K562 (cell line): ENCODE measurements around the gene RALB. TPM values are rescaled to one million over a fixed set of nuclear protein-coding genes. Genes with fewer than 3 reads are reported as not detected.

Experiments used
- ATAC-seq: fragments of 200-7000 bp; cut with Tn5 transposase; 3 replicates; pipeline ENCODE4 v1.9.1; 2020; ENCODE audit warnings: moderate library complexity
- BruUV-seq: library from RNA; stranded (reverse); fragments of 400-500 nt; replicated peaks from 2 replicates; lab custom pipeline; 2021; lab: Mats Ljungman, UMichigan
- CTCF ChIA-PET: fragments of 300-600 bp; formaldehyde crosslinking; extraction: SDS; loops from one replicate; lab custom pipeline; 2021; ENCODE audit warnings: low intra/inter-chr PET ratio; lab: Yijun Ruan, JAX
- POLR2A ChIA-PET: fragments of 300-600, 350-650 bp; sonication (Branson Sonifier 250); formaldehyde crosslinking; extraction: SDS; loops from one replicate; lab custom pipeline; 2021; ENCODE audit warnings: antibody characterized with exemption, inconsistent platforms; lab: Yijun Ruan, JAX
- DNase-seq, 4 experiments: peaks; one replicate each; pipeline versions ENCODE4 v3.0.0 to v3.0.0-alpha.2; 2011 to 2018; ENCODE audit warnings: low spot score in 3 of 4, mixed read lengths in 3 of 4; ENCODE audit errors: extremely low read depth in 1 of 4
- FAIRE-seq: peaks from 2 replicates; lab custom pipeline; 2011; peaks lifted over from hg19 to GRCh38; lab: Jason Lieb, UNC
- H2AFZ ChIP-seq: 2 replicates; pipeline ENCODE4 v1.6.0; 2011; ENCODE audit warnings: low read depth, low read length, control low read depth, inconsistent platforms
- H3K27ac ChIP-seq: fragments of 200-600 bp; 3 replicates; pipeline ENCODE4 v1.8.0; 2011; ENCODE audit warnings: low read depth, mild to moderate bottlenecking, control low read depth, inconsistent platforms, low read length, moderate library complexity, mixed read lengths; ENCODE audit errors: extremely low read depth
- H3K27me3 ChIP-seq, 2 experiments: fragments of 300-600 bp in 1 of 2; 2 replicates in 1 of 2; 3 replicates in 1 of 2; pipeline versions ENCODE4 v1.6.0 to v1.8.0; 2011; ENCODE audit warnings: inconsistent platforms in 2 of 2, low read length in 2 of 2, mild to moderate bottlenecking in 1 of 2, mixed read lengths in 1 of 2, moderate library complexity in 1 of 2; ENCODE audit not compliant: control insufficient read depth in 2 of 2, insufficient read depth in 2 of 2
- H3K36me3 ChIP-seq: fragments of 300-600 bp; 3 replicates; pipeline ENCODE4 v1.8.0; 2011; ENCODE audit warnings: mild to moderate bottlenecking, low read length, inconsistent platforms; ENCODE audit not compliant: control insufficient read depth, insufficient read depth
- H3K4me1 ChIP-seq, 2 experiments: fragments of 200-600 bp in 1 of 2; replicated peaks in 1 of 2; 2 replicates in 1 of 2; 3 replicates in 1 of 2; pipeline versions ENCODE4 v1.5.1 to v1.8.0; 2011; ENCODE audit warnings: inconsistent platforms in 2 of 2, low read length in 2 of 2, mild to moderate bottlenecking in 1 of 2, mixed read lengths in 1 of 2, moderate library complexity in 1 of 2; ENCODE audit not compliant: control insufficient read depth in 2 of 2, insufficient read depth in 2 of 2
- H3K4me2 ChIP-seq: 2 replicates; pipeline ENCODE4 v1.6.1; 2011; ENCODE audit warnings: low read length, control low read depth, inconsistent platforms, mixed read lengths; ENCODE audit not compliant: insufficient read depth
- H3K4me3 ChIP-seq: fragments of 200-600 bp; sonication (generic), shearing (Covaris generic); 2 replicates; pipeline ENCODE4 v1.5.1; 2016; ENCODE audit warnings: control low read depth, inconsistent platforms
- H3K79me2 ChIP-seq: fragments of 200-600 bp; 3 replicates; pipeline ENCODE4 v1.8.0; 2011; ENCODE audit warnings: low read length, inconsistent platforms; ENCODE audit not compliant: control insufficient read depth, insufficient read depth
- H3K9ac ChIP-seq, 2 experiments: 2 replicates each; pipeline versions ENCODE4 v1.6.0 to v1.6.1; 2011; ENCODE audit warnings: low read depth in 2 of 2, low read length in 2 of 2, control low read depth in 1 of 2, inconsistent platforms in 1 of 2, mild to moderate bottlenecking in 1 of 2, mixed read lengths in 1 of 2; ENCODE audit not compliant: insufficient read depth in 1 of 2
- H3K9me1 ChIP-seq: one replicate; pipeline ENCODE4 v1.6.0; 2011; ENCODE audit warnings: inconsistent platforms, mild to moderate bottlenecking, low read length, moderate library complexity; ENCODE audit not compliant: control insufficient read depth, insufficient read depth
- H3K9me3 ChIP-seq: replicated peaks from 2 replicates; pipeline ENCODE4 v1.5.1; 2011; ENCODE audit warnings: low read depth, low read length, inconsistent platforms; ENCODE audit not compliant: control insufficient read depth, insufficient read depth
- H4K20me1 ChIP-seq: replicated peaks from 2 replicates; pipeline ENCODE4 v1.6.1; 2011; ENCODE audit warnings: low read length, inconsistent platforms, mixed read lengths; ENCODE audit not compliant: control insufficient read depth, insufficient read depth
- EGR1 ChIP-seq: fragments of 450-650 bp; conservative IDR thresholded peaks from 2 replicates; pipeline ENCODE4 v1.6.1; 2017; ENCODE audit warnings: mild to moderate bottlenecking
- FOSL1 ChIP-seq: fragments of 200-800 bp; sonication (Bioruptor generic); conservative IDR thresholded peaks from 2 replicates; pipeline ENCODE4 v1.6.1; 2016; ENCODE audit warnings: missing genetic modification characterization, missing compliant biosample characterization
- JUND ChIP-seq, 2 experiments: IDR thresholded peaks; 2 replicates in 1 of 2; 3 replicates in 1 of 2; pipeline ENCODE4 v1.6.1; 2011; ENCODE audit warnings: borderline replicate concordance in 2 of 2, low read depth in 2 of 2, low read length in 2 of 2, improper control_type of control experiment in 1 of 2, missing biosample characterization in 1 of 2, missing genetic modification characterization in 1 of 2, missing genetic modification reagents in 1 of 2
- PHF8 ChIP-seq: fragments of 200-600 bp; sonication (generic); IDR thresholded peaks from 2 replicates; pipeline ENCODE4 v1.6.1; 2012; ENCODE audit warnings: mixed run types, mild to moderate bottlenecking, inconsistent platforms, low read length, moderate library complexity, borderline replicate concordance
- SPI1 ChIP-seq: IDR thresholded peaks from 2 replicates; pipeline ENCODE4 v1.6.1; 2011; ENCODE audit warnings: low read depth, low read length, control low read depth, borderline replicate concordance
- SRSF3 ChIP-seq: fragments of 200-400 bp; formaldehyde crosslinking; IDR thresholded peaks from 2 replicates; pipeline ENCODE4 v1.6.1; 2016; ENCODE audit warnings: mild to moderate bottlenecking, low read length, moderate library complexity; ENCODE audit not compliant: insufficient read depth
- ZBTB7A ChIP-seq: IDR thresholded peaks from 2 replicates; pipeline ENCODE4 v1.6.1; 2011; ENCODE audit warnings: low read depth, mild to moderate bottlenecking, low read length, moderate library complexity, borderline replicate concordance; ENCODE audit not compliant: control insufficient read depth
- ZNF263 ChIP-seq: sonication (generic); formaldehyde crosslinking; IDR thresholded peaks from 2 replicates; pipeline ENCODE4 v1.8.0; 2022; ENCODE audit warnings: mild to moderate bottlenecking, missing genetic modification reagents, borderline replicate concordance
- ZNF444 ChIP-seq: fragments of 250-450 bp; sonication (Bioruptor Pico); IDR thresholded peaks from 2 replicates; pipeline ENCODE4 v1.4.0; 2020; ENCODE audit warnings: mild to moderate bottlenecking, moderate library complexity
- WGBS: fragments of 100-300 bp; shearing (Covaris generic); methylation state at CpG from one replicate; pipeline ENCODE4 v1.1.6; 2016; ENCODE audit warnings: low coverage, mixed read lengths; ENCODE audit not compliant: insufficient coverage; ENCODE audit errors: missing lambda C conversion rate; 5-methylcytosine and 5-hydroxymethylcytosine counted together
- in situ Hi-C: fragments of 300-500 bp; cut with MboI; formaldehyde crosslinking; loops from 4 replicates; pipeline ENCODE4 v1.15.0; 2018; ENCODE audit warnings: inconsistent platforms, mixed read lengths
- intact Hi-C: fragments of 100-400 bp; cut with micrococcal nuclease; formaldehyde crosslinking; loops from 2 replicates; pipeline ENCODE4 v1.14.2; 2022
- polyA plus RNA-seq, 8 experiments: library from polyadenylated mRNA; depleted of rRNA in 4 of 8; stranded (reverse) in 5 of 8; unstranded in 3 of 8; fragments of >200 nt; fragmentation: Nextera tagmentation in 2 of 8; fragmentation: Illumina TruSeq in 1 of 8; extraction: Ambion mirVana in 2 of 8; extraction: Trizol in 1 of 8; gene quantifications; 2 replicates each; pipeline versions ENCODE4 v1.2.1 to v1.2.3, GENCODE V29; 2011 to 2014; ENCODE audit warnings: inconsistent platforms in 1 of 8, missing spikeins in 1 of 8
- total RNA-seq, 7 experiments: library from RNA; depleted of rRNA in 6 of 7; stranded (reverse); fragments of >200 nt in 6 of 7; fragmentation: Illumina TruSeq in 2 of 7; extraction: Trizol in 2 of 7; gene quantifications; 2 replicates each; pipeline versions ENCODE4 v1.2.1 to v1.2.3, GENCODE V29; 2011 to 2021; ENCODE audit warnings: low replicate concordance in 1 of 7

Gene RALB
- total and polyA plus RNA-seq, 9 of the 15 experiments (the other 6 are each of a cell fraction or from before 2014, with no cell fraction given) = 14.8 to 65.6 (median 38.4) TPM

DNA sequence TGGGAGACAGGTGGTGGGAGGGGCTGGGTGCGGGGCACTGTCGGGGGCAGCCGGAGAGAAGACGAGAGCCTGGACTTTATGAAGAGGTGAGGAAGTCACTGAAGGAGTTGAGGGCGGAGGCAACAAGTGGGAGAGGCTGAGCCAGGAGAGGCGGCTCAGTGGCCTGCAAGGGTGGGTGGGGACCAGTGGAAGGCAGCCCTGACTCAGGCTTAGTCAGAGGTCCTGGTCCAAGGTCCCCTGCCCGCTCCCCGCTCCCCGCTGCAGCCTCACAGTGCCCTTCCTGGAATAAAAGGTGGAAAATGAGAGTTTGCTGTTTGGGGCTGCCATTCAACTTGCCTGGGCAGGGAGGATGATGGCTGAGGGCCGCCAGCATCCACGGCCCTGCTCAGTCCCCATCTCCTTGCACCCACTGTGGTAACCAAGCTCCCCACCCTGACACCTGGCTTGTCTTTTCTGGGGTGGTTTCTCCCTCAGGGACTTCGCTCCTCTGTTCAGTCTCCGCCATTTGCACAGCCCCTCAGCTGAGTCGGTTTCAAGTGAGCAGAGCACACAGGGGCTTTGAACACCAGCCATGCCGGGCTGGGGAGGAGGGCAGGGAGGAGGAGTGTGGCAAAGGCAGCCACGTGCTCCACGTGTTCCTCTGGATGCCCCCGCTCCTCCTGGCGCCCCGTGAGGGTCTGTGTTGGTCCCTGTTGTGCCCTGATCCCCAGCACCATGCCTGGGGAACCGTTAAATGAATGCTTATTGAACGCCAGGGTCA lies 13.7 kb upstream of the RALB start:
- Histone ChIP-seq H2AFZ (peak overlapping the region; percentile 63; the same call in 1 of the 2 replicates), H3K79me2 (no peaks in the 10 kb centered on the region), H3K4me3 (no peak overlapping the region), H4K20me1 (no peaks in the 10 kb centered on the region), H3K4me2 (peak overlapping the region; percentile 7; the same call in 1 of the 2 replicates), H3K36me3 (no peaks in the 10 kb centered on the region), H3K4me1 (peaks cover 18 to 23% of the 10 kb centered on the region in 2 experiments), H3K27ac (no peak overlapping the region), H3K9me3 (no peaks in the 10 kb centered on the region), H3K9me1 (no peaks in the 10 kb centered on the region), H3K27me3 (no peaks in the 10 kb centered on the region), H3K9ac (no peak overlapping the region)
- intact Hi-C loops (no loop called here), in situ Hi-C loops (no loop called here)
- CTCF ChIA-PET = no interaction called here
- WGBS = 33% methylated on average over 12 of the region's 22 CpGs
- POLR2A ChIA-PET = no interaction called here
- no peak for TF ChIP-seq ZNF444 (CRISPR knock-in tag)
- TF ChIP-seq ZNF263 = peak; percentile 64
- TF ChIP-seq ZBTB7A = peak; percentile 57; the same call in 1 of the 2 replicates
- TF ChIP-seq SPI1 = peak; percentile 14; the same call in 1 of the 2 replicates
- peak; percentile 57; the same call in 1 of the 2 replicates for TF ChIP-seq EGR1
- TF ChIP-seq JUND (IDR thresholded peaks at IDR 0.05; ENCODE audit: borderline replicate concordance, low read depth, low read length) = peak; percentile 24; the same call in 1 of the 2 replicates
- no peak for TF ChIP-seq JUND (tag; IDR thresholded peaks at IDR 0.05; ENCODE audit: borderline replicate concordance, low read depth, low read length)
- peak; percentile 84 for TF ChIP-seq FOSL1 (tag)
- 0 out of 2 replicates have a peak, but pooled peaks have one; percentile 12 for TF ChIP-seq PHF8
- no peak for TF ChIP-seq SRSF3
- peak; percentile 76 for ATAC-seq
- peak; percentile 44 to 60 (median 54) for DNase-seq
- no peak for FAIRE-seq
- no TSS peak for BruUV-seq
